EH (cell line): ENCODE measurements around the gene RBL2.
A peak's percentile ranks its signal among the peaks of the same experiment; 100 is the strongest.
"Not testable (repeated sequence)": the region's sequence is repeated elsewhere in the genome, so short reads cannot be mapped to it uniquely, and the experiment has no call there.

Experiments
- DNase-seq: peaks from one replicate; pipeline ENCODE4 v3.0.0-alpha.2; 2015; ENCODE audit warnings: low read depth

RBL2 gene, protein sequence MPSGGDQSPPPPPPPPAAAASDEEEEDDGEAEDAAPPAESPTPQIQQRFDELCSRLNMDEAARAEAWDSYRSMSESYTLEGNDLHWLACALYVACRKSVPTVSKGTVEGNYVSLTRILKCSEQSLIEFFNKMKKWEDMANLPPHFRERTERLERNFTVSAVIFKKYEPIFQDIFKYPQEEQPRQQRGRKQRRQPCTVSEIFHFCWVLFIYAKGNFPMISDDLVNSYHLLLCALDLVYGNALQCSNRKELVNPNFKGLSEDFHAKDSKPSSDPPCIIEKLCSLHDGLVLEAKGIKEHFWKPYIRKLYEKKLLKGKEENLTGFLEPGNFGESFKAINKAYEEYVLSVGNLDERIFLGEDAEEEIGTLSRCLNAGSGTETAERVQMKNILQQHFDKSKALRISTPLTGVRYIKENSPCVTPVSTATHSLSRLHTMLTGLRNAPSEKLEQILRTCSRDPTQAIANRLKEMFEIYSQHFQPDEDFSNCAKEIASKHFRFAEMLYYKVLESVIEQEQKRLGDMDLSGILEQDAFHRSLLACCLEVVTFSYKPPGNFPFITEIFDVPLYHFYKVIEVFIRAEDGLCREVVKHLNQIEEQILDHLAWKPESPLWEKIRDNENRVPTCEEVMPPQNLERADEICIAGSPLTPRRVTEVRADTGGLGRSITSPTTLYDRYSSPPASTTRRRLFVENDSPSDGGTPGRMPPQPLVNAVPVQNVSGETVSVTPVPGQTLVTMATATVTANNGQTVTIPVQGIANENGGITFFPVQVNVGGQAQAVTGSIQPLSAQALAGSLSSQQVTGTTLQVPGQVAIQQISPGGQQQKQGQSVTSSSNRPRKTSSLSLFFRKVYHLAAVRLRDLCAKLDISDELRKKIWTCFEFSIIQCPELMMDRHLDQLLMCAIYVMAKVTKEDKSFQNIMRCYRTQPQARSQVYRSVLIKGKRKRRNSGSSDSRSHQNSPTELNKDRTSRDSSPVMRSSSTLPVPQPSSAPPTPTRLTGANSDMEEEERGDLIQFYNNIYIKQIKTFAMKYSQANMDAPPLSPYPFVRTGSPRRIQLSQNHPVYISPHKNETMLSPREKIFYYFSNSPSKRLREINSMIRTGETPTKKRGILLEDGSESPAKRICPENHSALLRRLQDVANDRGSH

DNA sequence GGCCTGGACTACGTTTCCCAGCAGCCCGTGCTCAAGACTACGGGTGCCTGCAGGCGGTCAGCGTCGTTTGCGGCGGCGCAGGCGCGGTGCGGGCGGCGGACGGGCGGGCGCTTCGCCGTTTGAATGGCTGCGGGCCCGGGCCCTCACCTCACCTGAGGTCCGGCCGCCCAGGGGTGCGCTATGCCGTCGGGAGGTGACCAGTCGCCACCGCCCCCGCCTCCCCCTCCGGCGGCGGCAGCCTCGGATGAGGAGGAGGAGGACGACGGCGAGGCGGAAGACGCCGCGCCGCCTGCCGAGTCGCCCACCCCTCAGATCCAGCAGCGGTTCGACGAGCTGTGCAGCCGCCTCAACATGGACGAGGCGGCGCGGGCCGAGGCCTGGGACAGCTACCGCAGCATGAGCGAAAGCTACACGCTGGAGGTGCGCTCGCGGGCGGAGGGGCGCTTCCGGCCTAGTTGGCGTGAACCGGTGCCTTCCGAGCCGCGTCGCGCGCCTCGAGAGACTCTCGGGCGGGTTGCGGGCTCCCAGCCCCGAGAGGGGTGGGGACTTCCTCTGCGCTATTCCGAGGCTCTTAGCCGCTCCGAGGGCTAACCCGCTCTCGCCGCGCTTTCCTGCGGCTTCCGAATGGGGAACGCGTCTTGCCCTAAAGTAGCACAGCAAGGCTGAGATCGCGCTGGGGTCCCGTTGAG, at the start of gene RBL2:
RBL2 (plus strand) TSS at position 95 of the 689 bp plus-strand sequence; CDS start at position 181, 86 bp downstream.
- peak; percentile 81 for DNase-seq

DNA sequence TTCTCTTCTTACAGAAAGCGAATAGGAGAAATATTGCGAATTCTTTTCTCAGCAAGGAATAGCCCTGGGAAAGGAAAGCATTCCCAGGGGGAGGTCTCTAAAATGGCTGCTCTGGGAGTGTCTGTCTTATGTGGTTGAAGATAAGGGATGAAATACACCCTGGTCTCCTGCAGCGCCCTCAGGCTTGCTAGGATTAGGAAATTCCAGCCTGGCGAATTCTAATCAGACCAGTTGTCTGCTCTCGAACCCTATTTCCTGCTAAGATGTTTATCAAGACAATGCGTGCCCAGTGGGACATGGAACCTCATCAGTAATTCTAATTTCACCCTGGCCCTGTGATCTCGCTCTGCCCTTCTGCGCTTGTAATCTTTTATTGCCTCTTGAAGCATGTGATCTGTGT, 49.7 kb upstream of the RBL2 start:
- DNase-seq = not testable (repeated sequence)

DNA sequence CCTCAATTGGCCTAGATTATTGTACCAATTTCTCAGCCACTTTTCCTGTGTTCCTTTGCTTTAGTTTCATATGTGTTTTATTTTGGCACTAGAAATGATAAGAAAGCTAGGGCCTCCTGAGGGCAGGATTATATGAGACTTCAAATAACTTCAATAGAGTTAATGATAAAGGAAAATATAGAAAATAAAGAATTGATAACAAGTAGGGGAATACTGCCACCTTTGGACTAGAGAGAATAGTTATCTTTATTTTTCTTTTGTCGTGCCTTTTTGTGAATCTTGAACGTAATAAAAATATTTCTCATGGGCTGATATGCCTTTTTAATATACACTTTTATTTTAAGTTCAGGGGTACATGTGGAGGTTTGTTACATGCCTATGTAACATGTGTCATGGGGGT, 29.3 kb upstream of the RBL2 start:
- DNase-seq = no peak

DNA sequence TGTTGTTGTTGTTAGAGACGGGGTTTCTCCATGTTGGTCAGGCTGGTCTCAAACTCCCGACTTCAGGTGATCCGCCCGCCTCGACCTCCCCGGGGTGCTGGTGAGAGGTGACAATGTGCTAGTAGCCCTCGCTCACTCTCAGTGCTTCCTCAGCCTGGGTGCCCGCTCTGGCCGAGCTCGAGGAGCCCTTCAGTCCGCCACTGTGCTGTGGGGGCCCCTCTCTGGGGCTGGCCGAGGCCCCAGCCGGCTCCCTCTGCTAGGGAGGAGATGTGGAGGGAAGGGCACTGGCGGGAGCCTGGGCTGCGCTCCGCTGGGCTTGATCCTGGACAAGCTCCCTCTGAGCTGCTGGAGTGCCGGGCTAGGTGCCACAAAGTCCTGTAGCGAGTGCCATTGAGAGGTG, 21.7 kb upstream of the RBL2 start:
- no peak for DNase-seq

DNA sequence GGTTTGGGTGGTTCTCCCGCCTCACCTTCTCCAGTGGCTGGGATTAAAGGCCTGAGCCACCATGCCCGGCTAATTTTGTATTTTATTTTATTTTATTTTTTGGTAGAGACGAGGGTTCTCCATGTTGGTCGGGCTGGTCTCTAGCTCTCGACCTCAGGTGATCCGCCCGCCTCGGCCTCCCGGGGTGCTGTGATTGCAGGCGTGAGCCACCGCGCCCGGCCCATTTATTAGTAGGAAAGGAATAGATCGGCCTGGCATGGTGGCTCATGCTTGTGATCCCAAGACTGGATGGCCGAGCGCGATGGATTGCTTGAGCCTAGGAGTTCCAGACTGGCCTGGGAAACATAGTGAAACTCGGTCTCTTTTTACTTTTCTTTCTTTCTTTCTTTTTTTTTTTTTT, 20.4 kb upstream of the RBL2 start:
- no peak for DNase-seq

DNA sequence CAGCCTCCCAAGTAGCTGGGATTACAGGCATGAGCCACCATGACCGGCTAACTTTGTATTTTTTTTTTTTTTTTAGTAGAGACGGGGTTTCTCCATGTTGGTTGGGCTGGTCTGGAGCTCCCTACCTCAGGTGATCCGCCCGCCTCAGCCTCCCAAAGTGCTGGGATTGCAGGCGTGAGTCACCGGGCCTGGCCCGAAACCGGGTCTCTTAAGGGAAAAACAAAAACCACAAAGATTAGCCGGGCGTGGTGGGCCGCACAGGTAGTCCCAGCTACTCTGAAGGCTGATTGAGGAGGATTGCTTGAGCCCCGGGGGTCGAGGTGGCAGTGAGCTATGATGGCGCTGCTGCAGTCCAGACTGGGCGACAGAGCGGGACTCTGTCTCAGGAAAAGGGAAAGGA, 19.9 kb upstream of the RBL2 start:
- DNase-seq = no peak

DNA sequence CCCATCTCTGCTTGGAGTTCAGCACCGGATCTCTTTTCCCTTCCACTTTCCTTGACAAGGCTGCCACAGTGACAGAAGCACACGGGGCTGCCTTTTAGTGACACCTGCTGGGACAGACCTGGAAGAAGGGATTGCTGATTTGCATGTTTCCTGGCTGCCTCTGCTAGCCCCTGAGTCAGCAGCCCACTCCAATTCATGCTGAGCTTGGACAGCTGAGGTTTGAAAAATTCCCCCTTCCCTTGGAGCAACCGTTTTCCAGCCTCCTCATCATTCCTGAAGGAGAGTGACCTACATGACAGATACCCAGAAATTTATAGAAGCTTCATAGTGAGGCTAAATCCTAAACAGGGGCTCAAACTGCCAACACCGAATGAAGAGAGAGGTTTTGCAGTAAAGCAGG, 18.8 kb upstream of the RBL2 start:
- peak; percentile 22 for DNase-seq

DNA sequence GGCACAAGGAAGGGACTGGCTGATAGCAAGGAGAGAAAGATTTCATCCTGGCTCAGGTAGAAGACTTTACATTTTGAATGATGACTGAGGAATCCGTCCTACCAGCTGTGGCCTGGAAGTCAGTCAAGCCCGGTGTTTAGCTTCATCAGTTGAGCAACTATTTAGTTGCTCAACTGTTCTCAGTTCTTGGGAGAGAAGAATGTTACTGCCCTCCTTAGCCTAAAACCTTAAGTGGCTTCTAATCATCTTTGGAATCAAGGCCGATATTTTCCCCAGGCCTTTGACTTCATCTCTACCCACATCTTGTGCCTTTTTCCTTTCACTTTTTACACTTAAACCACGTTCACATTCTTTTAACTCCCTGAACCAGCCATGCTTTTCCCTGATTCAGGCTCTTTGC, 17.3 kb upstream of the RBL2 start:
- DNase-seq = peak; percentile 63

DNA sequence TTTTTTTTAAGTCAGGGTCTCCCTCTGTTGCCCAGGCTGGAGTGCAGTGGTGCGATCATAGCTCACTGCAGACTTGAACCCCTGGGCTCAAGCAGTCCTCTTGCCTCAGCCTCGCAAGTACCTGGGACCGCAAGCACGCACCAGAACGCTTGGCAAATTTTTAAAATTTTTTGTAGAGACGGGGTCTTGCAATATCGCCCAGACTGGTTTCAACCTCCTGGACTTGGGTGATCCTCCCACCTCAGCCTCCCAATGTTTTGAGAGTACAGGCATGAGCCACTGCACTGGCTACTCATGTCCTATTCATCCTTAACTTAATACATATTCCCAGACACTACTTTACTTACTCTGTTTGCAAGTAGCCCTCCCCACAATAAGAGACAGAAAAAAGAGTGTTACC, 16.3 kb upstream of the RBL2 start:
- DNase-seq = no peak

DNA sequence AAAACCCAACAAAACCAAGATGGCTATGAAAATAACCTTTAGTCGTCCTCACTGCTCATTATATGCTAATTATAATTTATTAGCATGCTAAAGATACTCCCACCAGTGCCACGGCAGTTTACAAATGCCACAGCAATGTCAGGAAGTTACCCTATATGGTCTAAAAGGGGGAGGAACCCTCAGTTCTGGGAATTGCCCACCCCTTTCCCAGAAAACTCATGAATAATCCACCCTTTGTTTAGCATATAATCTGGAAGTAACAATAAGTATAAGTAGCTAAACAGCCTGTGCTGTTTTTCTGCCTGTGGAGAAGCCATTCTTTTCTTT, 14.9 kb upstream of the RBL2 start:
- peak; percentile 41 for DNase-seq

DNA sequence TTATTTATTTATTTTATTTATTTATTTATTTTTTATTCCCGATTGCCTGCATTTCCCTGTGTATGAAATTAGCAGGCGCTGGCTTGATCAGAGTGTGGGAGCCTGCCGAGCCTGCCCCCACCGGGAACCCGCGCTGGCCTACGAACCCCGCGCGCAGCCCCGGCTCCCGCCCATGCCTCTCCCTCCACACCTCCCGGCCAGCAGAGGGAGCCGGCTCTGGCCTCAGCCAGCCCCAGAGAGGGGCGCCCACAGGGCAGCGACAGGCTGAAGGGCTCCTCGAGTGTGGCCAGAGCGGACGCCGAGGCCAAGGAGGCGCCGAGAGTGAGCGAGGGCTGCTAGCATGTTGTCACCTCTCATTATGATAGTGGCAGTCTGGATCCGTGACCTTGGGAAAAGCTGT, 13.0 kb upstream of the RBL2 start:
- DNase-seq = no peak

DNA sequence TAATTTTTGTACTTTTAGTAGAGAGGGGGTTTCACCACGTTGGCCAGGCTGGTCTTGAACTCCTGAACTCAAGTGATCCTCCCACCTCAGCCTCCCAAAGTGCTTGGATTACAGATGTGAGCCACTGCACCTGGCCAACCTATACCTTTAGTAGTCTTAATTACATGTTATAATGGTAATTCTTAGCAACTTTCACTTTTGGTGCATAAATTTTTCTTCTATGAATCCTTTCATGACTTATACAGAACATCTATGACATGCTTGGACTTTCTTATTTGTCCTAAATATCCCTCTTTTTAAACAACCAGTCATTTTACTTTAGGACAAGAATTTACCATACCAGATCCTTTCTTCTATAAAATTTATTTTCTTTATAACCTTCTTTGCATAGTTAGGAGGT, 10.3 kb upstream of the RBL2 start:
- DNase-seq = not testable (repeated sequence)

DNA sequence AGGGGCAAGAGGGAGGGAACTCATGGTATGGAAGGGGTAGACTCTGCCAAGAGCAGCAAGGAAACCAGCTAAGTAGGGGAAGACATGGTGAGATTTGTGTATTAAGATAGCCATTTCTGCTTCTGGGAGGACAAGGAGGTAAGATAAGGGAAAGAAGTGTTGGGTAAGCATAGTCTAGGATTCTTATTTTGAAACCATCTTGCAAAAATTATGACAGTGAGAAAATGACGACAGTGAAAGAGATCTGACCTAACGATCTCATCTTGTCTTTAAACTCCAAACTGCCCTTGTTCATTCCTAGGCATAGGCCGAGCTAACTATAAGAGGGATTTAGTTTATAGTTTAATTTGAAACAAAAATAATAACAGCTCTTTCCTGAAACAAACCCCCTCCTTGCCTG, 5.6 kb upstream of the RBL2 start:
- DNase-seq = no peak

DNA sequence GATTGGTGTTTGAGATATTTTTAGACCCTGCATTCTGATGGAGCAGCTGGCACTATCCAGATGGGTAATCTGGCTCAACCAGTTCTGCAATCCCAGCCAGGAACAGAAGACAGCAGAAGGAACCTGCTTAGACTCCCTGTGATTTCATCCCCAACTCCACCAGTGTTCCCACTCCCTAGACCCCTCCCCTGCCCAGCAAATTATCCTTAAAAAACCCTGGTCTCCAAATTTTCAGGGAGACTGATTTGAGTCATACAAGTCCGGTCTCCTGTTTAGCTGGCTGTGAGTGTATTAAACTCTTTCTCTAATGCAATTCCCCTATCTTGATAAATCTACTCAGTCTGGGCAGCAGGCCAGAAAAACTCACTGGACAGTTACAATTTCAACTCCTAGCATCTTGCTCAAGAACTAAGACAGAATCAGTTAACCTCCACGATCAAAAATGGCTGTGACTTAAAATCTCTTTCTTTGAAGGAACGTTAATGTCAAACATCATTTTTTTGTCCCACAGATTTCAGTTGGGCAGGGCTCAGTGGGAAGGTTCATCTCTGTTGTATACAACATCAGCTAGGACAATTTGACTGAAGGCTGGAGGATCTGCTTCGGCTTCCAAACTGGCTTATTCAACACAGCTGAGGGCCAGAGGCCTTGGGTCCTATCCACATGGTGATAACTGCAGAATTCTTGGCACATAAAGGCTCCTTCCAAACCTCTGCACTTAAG, 4.9 kb upstream of the RBL2 start:
- DNase-seq = peak; percentile 74

DNA sequence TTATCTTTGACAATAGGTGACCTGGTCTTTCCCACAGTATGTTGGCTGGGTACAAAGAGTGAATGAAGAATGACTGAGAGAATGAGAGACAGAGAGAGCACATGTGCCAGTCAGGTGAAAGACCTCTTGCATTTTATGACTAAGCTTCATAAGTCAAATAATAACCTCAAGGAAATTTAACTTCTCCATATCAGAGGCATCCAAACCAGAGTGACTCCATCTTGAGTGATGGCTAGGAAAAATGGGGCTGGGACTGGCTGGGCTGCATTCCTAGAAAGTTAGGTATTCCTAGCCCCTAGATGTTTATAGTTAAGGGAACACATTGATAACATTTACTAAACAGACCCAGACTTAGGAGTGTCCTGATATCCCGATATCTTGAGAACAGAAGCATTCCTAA, 3.9 kb upstream of the RBL2 start:
- no peak for DNase-seq

DNA sequence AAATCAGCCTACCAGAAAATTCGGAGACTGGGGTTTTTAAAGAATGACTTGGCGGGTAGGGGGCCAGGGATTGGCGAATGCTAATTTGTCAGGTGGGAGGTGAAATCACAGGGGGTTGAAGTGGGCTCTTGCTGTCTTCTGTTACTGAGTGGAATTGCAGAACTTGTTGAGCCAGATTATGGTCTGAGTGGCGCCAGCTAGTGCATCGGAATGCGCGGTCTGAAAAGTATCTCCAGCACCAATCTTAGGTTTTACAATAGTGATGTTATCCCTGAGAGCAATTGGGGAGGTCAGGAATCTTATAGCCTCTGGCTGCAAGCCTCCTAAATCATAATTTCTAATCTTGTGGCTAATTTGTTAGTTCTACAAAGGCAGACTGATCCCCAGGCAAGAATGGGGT, 762 bp upstream of the RBL2 start:
- no peak for DNase-seq

DNA sequence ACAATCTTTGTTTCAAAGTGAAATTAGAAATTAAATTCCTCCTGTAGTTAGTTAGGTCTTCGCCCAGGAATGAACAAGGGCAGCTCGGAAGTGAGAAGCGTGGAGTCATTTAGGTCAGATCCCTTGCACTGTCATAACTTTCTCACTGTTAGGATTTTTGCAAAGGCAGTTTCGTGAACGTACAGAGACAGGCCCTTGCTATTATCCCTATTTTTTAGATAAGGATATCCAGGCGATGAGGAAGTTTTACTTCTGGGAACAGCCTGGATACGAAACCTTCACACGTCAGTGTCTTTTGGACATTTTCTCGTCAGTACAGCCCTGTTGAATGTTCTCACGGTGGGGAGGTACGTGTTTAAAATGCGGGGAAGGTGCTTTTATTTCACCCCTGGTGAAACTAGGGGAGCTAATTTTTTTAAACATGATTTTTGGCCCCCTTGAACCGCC, 318 bp upstream of the RBL2 start:
- no peak for DNase-seq

DNA sequence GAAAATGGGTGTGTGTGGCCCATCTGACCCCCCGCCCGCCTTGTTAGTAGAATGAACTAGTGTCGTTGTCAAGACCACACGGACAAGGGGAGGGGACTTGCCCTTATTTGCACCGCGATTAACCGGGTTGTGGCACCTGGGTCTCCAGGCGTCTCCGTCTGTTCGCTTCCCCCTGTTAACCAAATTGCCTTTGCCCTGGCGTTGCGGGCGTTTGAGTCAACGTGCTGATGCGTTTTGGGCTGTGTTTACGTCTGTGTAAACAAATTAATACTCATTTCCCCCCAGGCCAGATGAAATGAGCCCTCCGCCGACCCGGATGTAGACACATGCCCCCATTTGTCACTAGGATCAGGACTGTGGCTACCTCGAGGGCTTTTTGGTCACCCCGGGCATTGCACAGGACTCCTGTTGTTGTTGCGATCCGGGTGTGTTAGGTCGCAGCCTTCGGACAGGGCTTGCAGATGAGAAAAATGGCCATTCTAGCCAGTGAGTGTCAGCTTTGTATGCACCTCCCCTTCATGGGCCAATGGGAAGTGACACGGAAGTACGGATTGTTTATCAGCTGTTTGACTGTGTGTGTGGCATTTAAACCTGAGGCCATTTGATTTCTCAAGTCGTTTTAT, 906 bp downstream of the RBL2 start:
- peak; percentile 89 for DNase-seq

DNA sequence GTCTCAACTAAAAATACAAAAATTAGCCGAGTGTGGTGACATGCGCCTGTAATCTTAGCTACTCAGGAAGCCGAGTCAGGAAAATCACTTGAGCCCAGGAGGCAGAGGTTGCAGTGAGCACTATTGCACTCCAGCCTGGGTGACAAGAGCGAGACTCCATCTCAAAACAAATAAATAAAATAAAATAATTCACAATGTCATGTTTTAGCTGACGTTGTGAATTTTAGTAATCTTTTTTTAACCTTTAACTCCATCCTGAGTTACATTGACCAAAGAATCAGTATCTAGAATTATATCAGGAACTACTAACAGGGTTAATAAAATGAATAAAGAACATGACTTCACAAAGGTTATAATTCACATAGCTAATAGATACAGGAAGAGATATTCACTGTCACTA, 5.9 kb downstream of the RBL2 start:
- DNase-seq = no peak

DNA sequence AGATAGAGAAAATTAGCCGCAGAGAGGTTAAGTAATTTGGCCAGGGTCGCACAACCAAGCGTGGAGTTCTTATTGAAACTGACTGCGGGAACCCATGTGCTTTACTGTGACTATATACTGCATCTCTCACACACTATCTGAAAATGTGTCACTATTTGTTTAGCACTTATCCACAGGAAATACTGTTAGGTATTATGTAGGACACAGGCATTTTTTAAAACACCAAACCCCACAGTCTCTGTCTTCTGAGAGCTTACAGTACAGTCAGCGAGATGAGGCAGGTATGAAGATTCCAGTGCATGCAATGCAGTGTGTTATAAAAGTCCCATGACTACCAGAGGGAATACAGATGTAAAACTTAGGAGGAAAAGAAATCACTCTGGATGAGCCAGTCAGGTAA, 11.3 kb downstream of the RBL2 start:
- no peak for DNase-seq

DNA sequence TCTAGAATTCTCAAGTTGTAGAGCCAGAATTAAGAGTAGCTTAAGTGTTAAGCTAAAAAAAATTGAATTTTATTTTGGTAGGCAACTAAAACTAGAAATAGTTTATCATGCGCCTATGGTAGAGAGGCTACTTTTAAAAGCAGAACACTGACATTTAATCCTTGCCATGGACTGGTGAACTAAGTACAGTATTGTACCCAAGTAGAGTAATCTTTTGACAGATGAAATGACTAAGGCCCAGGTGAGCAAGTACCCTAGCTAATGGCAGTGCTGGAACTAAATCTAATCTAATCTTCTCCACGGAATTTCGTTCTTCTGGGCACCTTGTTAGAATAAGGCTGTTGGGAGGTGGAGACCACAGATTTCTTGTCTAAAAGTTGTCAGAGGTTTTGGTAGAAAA, 11.8 kb downstream of the RBL2 start:
- DNase-seq = no peak
